KMS-11 (cell line): ENCODE measurements around the gene RAI14.
"Not testable (repeated sequence)": the region's sequence is repeated elsewhere in the genome, so short reads cannot be mapped to it uniquely, and the experiment has no call there.

Source experiments
- H2AFZ ChIP-seq: fragments of 200-600 bp; sonication (generic); 2 replicates; pipeline ENCODE4 v1.6.1; 2016; ENCODE audit warnings: antibody characterized with exemption, mixed run types, low read depth
- H3K27ac ChIP-seq: fragments of 200-600 bp; sonication (generic); 2 replicates; pipeline ENCODE4 v1.6.1; 2016; ENCODE audit warnings: mild to moderate bottlenecking, mixed run types
- H3K27me3 ChIP-seq: fragments of 200-600 bp; sonication (generic); 2 replicates; pipeline ENCODE4 v1.6.1; 2017; ENCODE audit warnings: mild to moderate bottlenecking, low read depth, mixed run types, moderate library complexity; ENCODE audit not compliant: insufficient read depth
- H3K36me3 ChIP-seq: fragments of 200-600 bp; sonication (generic); 2 replicates; pipeline ENCODE4 v1.6.1; 2017; ENCODE audit warnings: mild to moderate bottlenecking, mixed run types; ENCODE audit not compliant: insufficient read depth
- H3K4me1 ChIP-seq: fragments of 200-600 bp; sonication (generic); 2 replicates; pipeline ENCODE4 v1.6.1; 2016; ENCODE audit warnings: mild to moderate bottlenecking, low read depth, mixed run types; ENCODE audit not compliant: poor library complexity, severe bottlenecking
- H3K4me2 ChIP-seq: fragments of 200-600 bp; sonication (generic); 2 replicates; pipeline ENCODE4 v1.7.0; 2016; ENCODE audit warnings: mild to moderate bottlenecking, mixed run types
- H3K4me3 ChIP-seq: fragments of 200-600 bp; sonication (generic); IDR thresholded peaks from 2 replicates; pipeline ENCODE4 v1.6.1; 2017; ENCODE audit warnings: low read depth, low read length, mixed read lengths; ENCODE audit not compliant: insufficient read depth
- H3K79me2 ChIP-seq: fragments of 200-600 bp; sonication (generic); 2 replicates; pipeline ENCODE4 v1.6.1; 2016; ENCODE audit warnings: low read depth, mixed run types; ENCODE audit not compliant: insufficient read depth
- H3K9ac ChIP-seq: fragments of 200-600 bp; sonication (generic); 2 replicates; pipeline ENCODE4 v1.6.1; 2016; ENCODE audit warnings: mild to moderate bottlenecking, mixed run types
- H4K20me1 ChIP-seq: fragments of 200-600 bp; sonication (generic); 2 replicates; pipeline ENCODE4 v1.6.1; 2016; ENCODE audit warnings: mild to moderate bottlenecking, mixed run types; ENCODE audit not compliant: insufficient read depth
- TF ChIP-seq, protein P1 (sequence below): fragments of 200-600 bp; sonication (generic); conservative IDR thresholded peaks from 2 replicates; pipeline ENCODE4 v1.6.1; 2017; ENCODE audit warnings: low read depth, mild to moderate bottlenecking, antibody characterized with exemption, low read length, moderate library complexity, mixed read lengths

Gene RAI14

DNA sequence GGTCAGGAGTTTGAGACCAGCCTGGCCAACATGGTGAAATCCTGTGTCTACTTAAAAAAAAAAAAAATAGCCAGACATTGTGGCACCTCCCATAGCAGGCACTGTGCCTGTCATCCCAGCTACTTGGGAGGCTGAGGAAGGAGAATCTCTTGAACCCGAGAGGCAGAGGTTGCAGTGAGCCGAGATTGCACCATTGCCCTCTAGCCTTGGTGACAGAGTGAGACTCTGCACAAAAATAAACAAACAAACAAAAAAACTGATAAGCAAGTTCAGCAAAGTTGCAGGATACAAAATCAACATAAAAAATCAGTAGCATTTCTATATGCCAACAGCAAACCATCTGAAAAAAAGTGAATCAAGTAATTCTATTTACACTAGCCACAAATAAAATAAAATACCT lies 118.0 kb downstream of the RAI14 start:
- Histone ChIP-seq H3K79me2 (no peaks in the 10 kb centered on the region), H3K4me3 (no peak overlapping the region), H3K27ac (no peak overlapping the region), H2AFZ (no peak overlapping the region), H3K4me2 (no peak overlapping the region), H3K27me3 (no peaks in the 10 kb centered on the region), H4K20me1 (no peaks in the 10 kb centered on the region), H3K36me3 (no peaks in the 10 kb centered on the region), H3K4me1 (no peaks in the 10 kb centered on the region), H3K9ac (no peak overlapping the region)
- TF ChIP-seq, protein P1, sequence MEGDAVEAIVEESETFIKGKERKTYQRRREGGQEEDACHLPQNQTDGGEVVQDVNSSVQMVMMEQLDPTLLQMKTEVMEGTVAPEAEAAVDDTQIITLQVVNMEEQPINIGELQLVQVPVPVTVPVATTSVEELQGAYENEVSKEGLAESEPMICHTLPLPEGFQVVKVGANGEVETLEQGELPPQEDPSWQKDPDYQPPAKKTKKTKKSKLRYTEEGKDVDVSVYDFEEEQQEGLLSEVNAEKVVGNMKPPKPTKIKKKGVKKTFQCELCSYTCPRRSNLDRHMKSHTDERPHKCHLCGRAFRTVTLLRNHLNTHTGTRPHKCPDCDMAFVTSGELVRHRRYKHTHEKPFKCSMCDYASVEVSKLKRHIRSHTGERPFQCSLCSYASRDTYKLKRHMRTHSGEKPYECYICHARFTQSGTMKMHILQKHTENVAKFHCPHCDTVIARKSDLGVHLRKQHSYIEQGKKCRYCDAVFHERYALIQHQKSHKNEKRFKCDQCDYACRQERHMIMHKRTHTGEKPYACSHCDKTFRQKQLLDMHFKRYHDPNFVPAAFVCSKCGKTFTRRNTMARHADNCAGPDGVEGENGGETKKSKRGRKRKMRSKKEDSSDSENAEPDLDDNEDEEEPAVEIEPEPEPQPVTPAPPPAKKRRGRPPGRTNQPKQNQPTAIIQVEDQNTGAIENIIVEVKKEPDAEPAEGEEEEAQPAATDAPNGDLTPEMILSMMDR = no peak

DNA sequence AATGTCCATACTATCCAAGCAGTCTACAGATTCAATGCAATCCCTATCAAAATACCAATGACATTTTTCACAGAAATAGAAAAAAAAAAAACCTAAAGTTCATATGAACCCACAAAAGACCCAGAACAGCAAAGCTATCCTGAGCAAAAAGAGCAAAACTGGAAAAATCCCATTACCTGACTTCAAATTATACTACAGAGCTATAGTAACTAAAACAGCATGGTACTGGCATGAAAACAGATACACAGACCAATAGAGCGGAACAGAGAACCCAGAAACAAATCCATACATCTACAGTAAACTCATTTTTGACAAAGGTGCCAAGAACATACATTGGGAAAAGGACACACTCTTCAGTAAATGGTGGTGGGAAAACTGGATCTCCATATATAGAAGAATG lies 118.5 kb downstream of the RAI14 start:
- not testable (repeated sequence) for H3K9ac ChIP-seq, H4K20me1 ChIP-seq, H3K36me3 ChIP-seq, H3K79me2 ChIP-seq, H2AFZ ChIP-seq, H3K4me3 ChIP-seq, H3K27me3 ChIP-seq, H3K4me1 ChIP-seq, H3K4me2 ChIP-seq, H3K27ac ChIP-seq

DNA sequence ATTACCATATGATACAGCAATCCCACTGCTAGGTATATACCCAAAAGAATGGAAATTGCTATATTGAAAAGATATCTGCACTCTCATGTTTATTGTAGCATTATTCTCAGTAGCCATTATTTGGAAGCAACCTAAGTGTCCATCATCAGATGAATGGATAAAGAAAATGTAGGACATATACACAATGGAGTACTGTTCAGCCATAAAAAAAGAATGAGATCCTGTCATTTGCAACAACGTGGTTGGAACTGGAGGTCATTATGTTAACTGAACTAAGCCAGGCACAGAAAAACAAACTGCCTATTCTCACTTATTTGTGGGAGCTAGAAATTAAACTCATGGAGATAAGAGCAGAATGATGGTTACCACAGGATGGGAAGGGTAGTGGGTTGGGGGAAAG lies 119.8 kb downstream of the RAI14 start:
- no peaks in the 10 kb centered on the region for H3K4me1 ChIP-seq
- H3K27me3 ChIP-seq = no peaks in the 10 kb centered on the region
- TF ChIP-seq, protein P1 = no peak
- no peak overlapping the region for H3K27ac ChIP-seq
- no peaks in the 10 kb centered on the region for H4K20me1 ChIP-seq
- no peak overlapping the region for H2AFZ ChIP-seq
- H3K79me2 ChIP-seq = no peaks in the 10 kb centered on the region
- no peaks in the 10 kb centered on the region for H3K36me3 ChIP-seq
- no peak overlapping the region for H3K9ac ChIP-seq
- no peak overlapping the region for H3K4me3 ChIP-seq
- H3K4me2 ChIP-seq = no peak overlapping the region

DNA sequence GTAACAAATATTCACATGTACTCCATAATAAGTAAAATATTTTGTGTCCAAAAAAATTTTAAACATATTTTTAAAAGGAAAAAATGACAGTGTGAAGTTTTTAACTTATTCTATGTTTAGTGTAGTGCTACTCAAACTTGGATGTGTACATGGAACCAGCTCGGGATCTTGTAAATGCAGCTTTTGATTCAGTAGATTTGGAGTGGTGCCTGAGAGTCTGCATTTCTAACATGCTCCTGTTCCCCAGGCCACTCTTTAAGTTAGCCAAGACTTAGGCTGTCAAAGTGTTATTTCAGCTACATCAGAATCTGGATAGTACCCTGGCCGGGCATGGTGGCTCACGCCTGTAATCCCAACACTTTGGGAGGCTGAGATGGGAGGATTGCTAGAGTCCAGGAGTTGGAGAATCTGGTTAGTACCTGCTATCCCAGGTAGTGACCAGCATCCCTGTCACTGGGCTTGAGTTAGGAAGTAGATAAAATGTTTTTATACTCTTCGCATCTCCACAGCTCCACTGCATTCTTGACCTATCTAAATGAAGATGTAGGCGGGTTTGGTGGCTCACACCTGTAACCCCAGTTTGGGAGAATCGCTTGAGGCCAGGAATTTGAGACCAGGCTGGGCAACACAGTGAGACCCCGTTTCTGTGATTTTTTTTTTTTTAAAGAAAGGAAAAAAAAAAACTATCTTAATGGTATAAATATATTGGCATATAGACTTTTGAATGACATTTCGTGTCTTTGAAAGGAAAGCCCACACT lies 122.1 kb downstream of the RAI14 start:
- no peak overlapping the region for H3K4me3 ChIP-seq
- no peaks in the 10 kb centered on the region for H3K36me3 ChIP-seq
- no peaks in the 10 kb centered on the region for H3K27me3 ChIP-seq
- TF ChIP-seq, protein P1 = no peak
- H3K27ac ChIP-seq = no peak overlapping the region
- H4K20me1 ChIP-seq = no peaks in the 10 kb centered on the region
- no peak overlapping the region for H3K4me2 ChIP-seq
- no peaks in the 10 kb centered on the region for H3K79me2 ChIP-seq
- H3K4me1 ChIP-seq = no peaks in the 10 kb centered on the region
- H2AFZ ChIP-seq = no peak overlapping the region
- H3K9ac ChIP-seq = no peak overlapping the region

DNA sequence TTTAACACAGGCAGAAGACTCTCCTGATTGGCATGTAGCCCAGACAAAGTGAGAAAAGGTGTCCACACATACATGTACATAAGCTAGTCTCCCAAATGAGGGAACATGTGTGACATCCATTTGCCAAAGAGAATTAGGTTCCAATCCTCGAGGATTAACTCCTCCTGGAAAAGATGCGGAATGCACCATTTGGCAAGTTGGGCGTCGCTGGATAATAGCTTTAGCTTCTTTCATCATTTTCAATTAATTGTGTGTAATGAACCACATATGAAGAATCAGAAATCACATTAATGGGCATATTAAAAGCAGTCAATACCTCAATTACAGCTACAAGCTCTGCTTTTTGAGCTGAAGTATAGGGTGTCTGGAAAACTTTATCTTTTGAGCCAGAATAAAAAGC lies 127.8 kb downstream of the RAI14 start:
- not testable (repeated sequence) for H3K9ac ChIP-seq, H3K79me2 ChIP-seq, H2AFZ ChIP-seq, H3K4me1 ChIP-seq, H4K20me1 ChIP-seq, H3K4me3 ChIP-seq, H3K36me3 ChIP-seq, H3K4me2 ChIP-seq, H3K27me3 ChIP-seq, H3K27ac ChIP-seq
